ENCODE measurements around the gene ARHGEF38.

DNA sequence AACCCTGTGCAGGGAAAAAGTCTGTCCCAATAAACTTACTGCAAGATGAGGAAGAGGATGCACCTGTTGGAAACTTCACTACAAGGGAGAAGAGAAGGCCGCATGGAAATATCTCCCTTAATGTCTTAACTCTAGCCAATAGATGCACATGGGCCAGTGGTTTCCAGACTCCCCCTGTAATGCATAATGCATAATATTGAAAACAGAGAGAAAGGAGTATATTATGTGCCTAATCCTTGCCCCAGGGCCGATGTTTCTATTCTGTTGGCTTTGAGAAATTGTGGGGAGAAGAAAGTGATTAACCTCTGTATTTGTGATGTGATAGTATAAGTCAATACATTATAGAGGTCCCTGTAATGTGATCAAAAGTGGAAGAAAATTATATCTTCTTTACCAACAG is 118.9 kb downstream of the ARHGEF38 start:
- TF ChIP-seq, protein P1, sequence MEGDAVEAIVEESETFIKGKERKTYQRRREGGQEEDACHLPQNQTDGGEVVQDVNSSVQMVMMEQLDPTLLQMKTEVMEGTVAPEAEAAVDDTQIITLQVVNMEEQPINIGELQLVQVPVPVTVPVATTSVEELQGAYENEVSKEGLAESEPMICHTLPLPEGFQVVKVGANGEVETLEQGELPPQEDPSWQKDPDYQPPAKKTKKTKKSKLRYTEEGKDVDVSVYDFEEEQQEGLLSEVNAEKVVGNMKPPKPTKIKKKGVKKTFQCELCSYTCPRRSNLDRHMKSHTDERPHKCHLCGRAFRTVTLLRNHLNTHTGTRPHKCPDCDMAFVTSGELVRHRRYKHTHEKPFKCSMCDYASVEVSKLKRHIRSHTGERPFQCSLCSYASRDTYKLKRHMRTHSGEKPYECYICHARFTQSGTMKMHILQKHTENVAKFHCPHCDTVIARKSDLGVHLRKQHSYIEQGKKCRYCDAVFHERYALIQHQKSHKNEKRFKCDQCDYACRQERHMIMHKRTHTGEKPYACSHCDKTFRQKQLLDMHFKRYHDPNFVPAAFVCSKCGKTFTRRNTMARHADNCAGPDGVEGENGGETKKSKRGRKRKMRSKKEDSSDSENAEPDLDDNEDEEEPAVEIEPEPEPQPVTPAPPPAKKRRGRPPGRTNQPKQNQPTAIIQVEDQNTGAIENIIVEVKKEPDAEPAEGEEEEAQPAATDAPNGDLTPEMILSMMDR (IDR thresholded peaks at IDR 0.05): no peak
- TF ChIP-seq POLR2A (IDR thresholded peaks at IDR 0.05): no peak
